ENCODE results near the gene SPOPL. TPM values are rescaled to one million over a fixed set of nuclear protein-coding genes. Genes with fewer than 3 reads are reported as not detected.

SPOPL gene
- total and polyA plus RNA-seq, 2 of the 4 experiments (the other 2 are of a cell fraction), result 4.8 to 20.3 TPM

- no TSS peak for BruUV-seq (replicated peaks)
- Histone ChIP-seq H2BK20ac (ENCODE audit: low read depth, low read length) (no peak overlapping the region), H3K9me3 (ENCODE audit: control insufficient read depth, insufficient read depth, low read length) (no peaks in the 10 kb centered on the region), H3K9ac (ENCODE audit: low read depth, low read length) (no peak overlapping the region), H2BK15ac (ENCODE audit: low read depth, low read length) (no peak overlapping the region), H3K18ac (ENCODE audit: low read depth, low read length) (no peak overlapping the region), H3K4me3 (ENCODE audit: insufficient read depth, low read depth, low read length) (no peak overlapping the region), H2AFZ (replicated peaks; ENCODE audit: low read length, poor library complexity) (no peak overlapping the region), H3K4me2 (ENCODE audit: low read depth, low read length) (no peak overlapping the region), H2AK9ac (replicated peaks; ENCODE audit: low read depth, low read length, poor library complexity) (no peak overlapping the region), H3K27me3 (ENCODE audit: control insufficient read depth, insufficient read depth, low read length) (no peaks in the 10 kb centered on the region), H3K9me1 (ENCODE audit: insufficient read depth, low read length) (no peaks in the 10 kb centered on the region), H4K91ac (ENCODE audit: insufficient read depth, low read depth, low read length) (no peak overlapping the region), H3K79me1 (ENCODE audit: low read depth in 1 of 2, low read length in 2 of 2) (peaks cover 3 to 10% of the 10 kb centered on the region in 2 experiments; a peak in 2 of 4 replicates), H3K56ac (ENCODE audit: extremely low read depth, insufficient read depth, low read length) (no peak overlapping the region), H3K4ac (ENCODE audit: low read depth, low read length) (no peak overlapping the region), H4K5ac (ENCODE audit: low read depth, low read length) (no peak overlapping the region), H3K36me3 (ENCODE audit: control insufficient read depth, insufficient read depth, low read length) (no peaks in the 10 kb centered on the region), H2BK5ac (ENCODE audit: low read depth, low read length, poor library complexity, severe bottlenecking) (no peak overlapping the region), H4K20me1 (ENCODE audit: insufficient read depth, low read length) (no peaks in the 10 kb centered on the region), H3K14ac (replicated peaks; ENCODE audit: low read depth, low read length) (no peak overlapping the region), H2BK120ac (ENCODE audit: low read depth, low read length) (no peak overlapping the region), H3K4me1 (ENCODE audit: control insufficient read depth, insufficient read depth, low read length) (no peaks in the 10 kb centered on the region), H2AK5ac (ENCODE audit: low read depth, low read length) (no peak overlapping the region), H3K23ac (ENCODE audit: low read depth, low read length) (no peak overlapping the region), H4K8ac (ENCODE audit: low read depth in 2 of 2, low read length in 2 of 2) (no peak overlapping the region), H3K27ac (ENCODE audit: insufficient read depth, low read length) (no peak overlapping the region)
- DNase-seq (no peak), ATAC-seq (ENCODE audit: low read depth) (no peak; the same call in 1 of the 2 replicates)
- CTCF ChIA-PET, result no interaction called here
- intact Hi-C loops (cut with micrococcal nuclease), result no loop called here
- TF ChIP-seq RFX5 (IDR thresholded peaks at IDR 0.05; ENCODE audit: low read depth, low read length) (no peak), POLR2A (IDR thresholded peaks at IDR 0.05; ENCODE audit: low read depth, low read length) (no peak), MXI1 (IDR thresholded peaks at IDR 0.05; ENCODE audit: borderline replicate concordance, low read depth, low read length) (no peak), RAD21 (IDR thresholded peaks at IDR 0.05; ENCODE audit: low read length) (no peak), MAFK (IDR thresholded peaks at IDR 0.05; ENCODE audit: low read depth, low read length) (no peak), SMC3 (IDR thresholded peaks at IDR 0.05; ENCODE audit: low read depth, low read length) (no peak), BHLHE40 (IDR thresholded peaks at IDR 0.05; ENCODE audit: low read depth, low read length) (no peak), CHD1 (IDR thresholded peaks at IDR 0.05; ENCODE audit: low read depth, low read length) (no peak)
- TF ChIP-seq, protein P1, sequence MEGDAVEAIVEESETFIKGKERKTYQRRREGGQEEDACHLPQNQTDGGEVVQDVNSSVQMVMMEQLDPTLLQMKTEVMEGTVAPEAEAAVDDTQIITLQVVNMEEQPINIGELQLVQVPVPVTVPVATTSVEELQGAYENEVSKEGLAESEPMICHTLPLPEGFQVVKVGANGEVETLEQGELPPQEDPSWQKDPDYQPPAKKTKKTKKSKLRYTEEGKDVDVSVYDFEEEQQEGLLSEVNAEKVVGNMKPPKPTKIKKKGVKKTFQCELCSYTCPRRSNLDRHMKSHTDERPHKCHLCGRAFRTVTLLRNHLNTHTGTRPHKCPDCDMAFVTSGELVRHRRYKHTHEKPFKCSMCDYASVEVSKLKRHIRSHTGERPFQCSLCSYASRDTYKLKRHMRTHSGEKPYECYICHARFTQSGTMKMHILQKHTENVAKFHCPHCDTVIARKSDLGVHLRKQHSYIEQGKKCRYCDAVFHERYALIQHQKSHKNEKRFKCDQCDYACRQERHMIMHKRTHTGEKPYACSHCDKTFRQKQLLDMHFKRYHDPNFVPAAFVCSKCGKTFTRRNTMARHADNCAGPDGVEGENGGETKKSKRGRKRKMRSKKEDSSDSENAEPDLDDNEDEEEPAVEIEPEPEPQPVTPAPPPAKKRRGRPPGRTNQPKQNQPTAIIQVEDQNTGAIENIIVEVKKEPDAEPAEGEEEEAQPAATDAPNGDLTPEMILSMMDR (conservative IDR thresholded peaks at IDR 0.05; ENCODE audit: low read depth, low read length), result no peak
- TF ChIP-seq, protein P2, sequence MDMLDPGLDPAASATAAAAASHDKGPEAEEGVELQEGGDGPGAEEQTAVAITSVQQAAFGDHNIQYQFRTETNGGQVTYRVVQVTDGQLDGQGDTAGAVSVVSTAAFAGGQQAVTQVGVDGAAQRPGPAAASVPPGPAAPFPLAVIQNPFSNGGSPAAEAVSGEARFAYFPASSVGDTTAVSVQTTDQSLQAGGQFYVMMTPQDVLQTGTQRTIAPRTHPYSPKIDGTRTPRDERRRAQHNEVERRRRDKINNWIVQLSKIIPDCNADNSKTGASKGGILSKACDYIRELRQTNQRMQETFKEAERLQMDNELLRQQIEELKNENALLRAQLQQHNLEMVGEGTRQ (IDR thresholded peaks at IDR 0.05; ENCODE audit: low read depth, low read length), result no peak
- dilution Hi-C loops (cut with HindIII; ENCODE audit: low sequenced_read_pairs, unreplicated experiment), result no loop called here
- POLR2A ChIA-PET (ENCODE audit: unreplicated experiment), result no interaction called here
- in situ Hi-C loops (cut with MboI; ENCODE audit: low sequenced_read_pairs), result no loop called here
Observed at GRCh38 chr2:138548796-138549195, 47.2 kb downstream of the SPOPL start.
